ENCODE measurements around the gene EFNB2. TPM values are rescaled to one million over a fixed set of nuclear protein-coding genes. Genes with fewer than 3 reads are reported as not detected.

The EFNB2 gene
- total RNA-seq, 1 experiment from 2014 or later, result 6.5 TPM

Other genes starting within 250 kb of the EFNB2 start
- 56.3 and 89.8 TPM in 2 replicates for gene ARGLU1, start 32.5 kb upstream of the EFNB2 start, total RNA-seq (2014; rRNA removed; shearing (Covaris generic))

Data from SJSA1 (cell line).